Measurements from ENCODE around the gene ISY1.
"Not testable (repeated sequence)": the region's sequence is repeated elsewhere in the genome, so short reads cannot be mapped to it uniquely, and the experiment has no call there.

ISY1 gene

GRCh38 chr3:129166579-129167332 lies 5.9 kb upstream of the ISY1 start:
- DNase-seq (ENCODE audit: low read depth), result no peak

GRCh38 chr3:129165594-129165993 lies 4.7 kb upstream of the ISY1 start:
- not testable (repeated sequence) for DNase-seq (ENCODE audit: low read depth)

GRCh38 chr3:129164500-129164899 lies 3.6 kb upstream of the ISY1 start:
- DNase-seq (ENCODE audit: low read depth), result no peak

GRCh38 chr3:129162729-129163579 lies 2.1 kb upstream of the ISY1 start:
- peak; percentile 44 for DNase-seq (ENCODE audit: low read depth)

- peak; percentile 55 for DNase-seq (ENCODE audit: low read depth)
Observed at GRCh38 chr3:129161860-129162271, 1.0 kb upstream of the ISY1 start.

- no peak for DNase-seq (ENCODE audit: low read depth)
Observed at GRCh38 chr3:129144786-129145185, 16.1 kb downstream of the ISY1 start.

GRCh38 chr3:129141011-129141410 lies 19.9 kb downstream of the ISY1 start:
- DNase-seq (ENCODE audit: low read depth), result not testable (repeated sequence)

- DNase-seq (ENCODE audit: low read depth), result no peak
Observed at GRCh38 chr3:129139911-129140310, 21.0 kb downstream of the ISY1 start.

- not testable (repeated sequence) for DNase-seq (ENCODE audit: low read depth)
Observed at GRCh38 chr3:129136275-129136674, 24.6 kb downstream of the ISY1 start.

GRCh38 chr3:129132097-129132866 lies 28.6 kb downstream of the ISY1 start:
- DNase-seq (ENCODE audit: low read depth), result no peak

GRCh38 chr3:129131465-129132088 lies 29.3 kb downstream of the ISY1 start:
- no peak for DNase-seq (ENCODE audit: low read depth)

GRCh38 chr3:129130291-129130813 lies 30.5 kb downstream of the ISY1 start:
- DNase-seq (ENCODE audit: low read depth), result no peak

- no peak for DNase-seq (ENCODE audit: low read depth)
Observed at GRCh38 chr3:129128357-129129155, 32.3 kb downstream of the ISY1 start.

- DNase-seq (ENCODE audit: low read depth), result no peak
Observed at GRCh38 chr3:129126726-129127280, 34.1 kb downstream of the ISY1 start.

- no peak for DNase-seq (ENCODE audit: low read depth)
Observed at GRCh38 chr3:129123314-129124060, 37.4 kb downstream of the ISY1 start.

GRCh38 chr3:129122412-129123011 lies 38.4 kb downstream of the ISY1 start:
- peak; percentile 15 for DNase-seq (ENCODE audit: low read depth)

- DNase-seq (ENCODE audit: low read depth), result peak; percentile 86
Observed at GRCh38 chr3:129121792-129122411, 39.0 kb downstream of the ISY1 start, which contains the start of gene RAB43. Gene RAB43 (minus strand): TSS chr3:129121804. CDS start chr3:129121489, 315 bp downstream.

GRCh38 chr3:129121016-129121791 lies 39.7 kb downstream of the ISY1 start:
- peak; percentile 57 for DNase-seq (ENCODE audit: low read depth)

All from ELR (cell line).